ENCODE measurements around the gene TMEM256.

TMEM256 gene

GRCh38 chr17:7407485-7408251 is 3.8 kb upstream of the TMEM256 start, which contains the start of gene NLGN2:
Gene NLGN2 (plus strand): TSS chr17:7407845. CDS start chr17:7408256, 411 bp downstream.
- TF ChIP-seq GATA3 (IDR thresholded peaks at IDR 0.05; ENCODE audit: low read depth, low read length) (no peak), GATA2 (IDR thresholded peaks at IDR 0.05; ENCODE audit: low read depth, low read length) (no peak)

DNA sequence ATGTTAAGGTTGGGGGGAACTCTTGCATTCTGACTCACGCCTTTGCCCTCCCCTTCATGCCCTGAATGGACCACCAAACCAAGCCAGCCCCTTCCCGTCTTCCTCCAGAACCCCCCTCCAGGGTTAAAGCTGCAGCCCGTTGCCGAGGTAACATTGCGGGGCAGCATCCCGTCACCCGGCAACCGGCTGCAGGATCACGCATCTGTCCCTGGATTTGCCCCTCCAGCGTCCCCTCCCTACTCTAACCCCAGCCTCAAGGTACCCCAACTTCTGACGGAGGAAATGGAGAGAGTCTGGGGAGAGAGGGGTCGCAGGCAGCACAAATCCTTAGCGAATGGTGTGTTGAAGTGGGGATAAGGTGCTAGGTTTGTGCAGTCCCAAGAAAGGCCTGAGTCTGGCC is 3.2 kb upstream of the TMEM256 start:
- TF ChIP-seq GATA2 (IDR thresholded peaks at IDR 0.05; ENCODE audit: low read depth, low read length) (no peak), GATA3 (IDR thresholded peaks at IDR 0.05; ENCODE audit: low read depth, low read length) (no peak)

DNA sequence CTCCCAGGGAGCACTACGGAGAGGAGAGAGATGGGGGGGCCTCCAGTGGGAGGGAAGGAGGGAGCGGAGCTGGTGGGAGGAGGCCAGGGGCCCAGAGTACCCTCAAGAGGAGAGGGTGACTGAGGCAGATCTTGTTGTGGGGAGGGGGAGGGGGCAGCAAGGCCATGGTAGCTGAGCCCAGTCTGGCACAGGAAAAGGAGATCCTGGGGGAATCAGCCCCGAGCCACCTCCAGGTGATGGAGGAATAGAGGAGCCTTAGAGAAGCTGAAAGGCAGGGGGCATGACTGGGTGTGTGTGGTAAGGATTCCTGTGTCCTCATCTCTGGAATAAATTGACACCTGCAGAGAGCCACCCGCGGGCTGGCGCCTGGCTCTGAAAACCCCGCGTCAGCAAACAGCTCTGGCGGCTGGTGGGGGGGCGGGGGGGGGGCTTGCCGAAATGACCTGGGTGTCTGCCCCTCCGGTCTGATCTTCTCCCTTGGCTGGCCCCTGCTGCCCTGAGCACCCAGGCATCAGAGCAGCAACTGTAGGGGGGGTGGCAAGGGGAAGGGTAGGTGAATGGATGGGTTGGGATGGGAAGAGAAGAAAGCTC is 2.4 kb upstream of the TMEM256 start:
- no peak for TF ChIP-seq GATA3 (IDR thresholded peaks at IDR 0.05; ENCODE audit: low read depth, low read length)
- TF ChIP-seq GATA2 (IDR thresholded peaks at IDR 0.05; ENCODE audit: low read depth, low read length): no peak

DNA sequence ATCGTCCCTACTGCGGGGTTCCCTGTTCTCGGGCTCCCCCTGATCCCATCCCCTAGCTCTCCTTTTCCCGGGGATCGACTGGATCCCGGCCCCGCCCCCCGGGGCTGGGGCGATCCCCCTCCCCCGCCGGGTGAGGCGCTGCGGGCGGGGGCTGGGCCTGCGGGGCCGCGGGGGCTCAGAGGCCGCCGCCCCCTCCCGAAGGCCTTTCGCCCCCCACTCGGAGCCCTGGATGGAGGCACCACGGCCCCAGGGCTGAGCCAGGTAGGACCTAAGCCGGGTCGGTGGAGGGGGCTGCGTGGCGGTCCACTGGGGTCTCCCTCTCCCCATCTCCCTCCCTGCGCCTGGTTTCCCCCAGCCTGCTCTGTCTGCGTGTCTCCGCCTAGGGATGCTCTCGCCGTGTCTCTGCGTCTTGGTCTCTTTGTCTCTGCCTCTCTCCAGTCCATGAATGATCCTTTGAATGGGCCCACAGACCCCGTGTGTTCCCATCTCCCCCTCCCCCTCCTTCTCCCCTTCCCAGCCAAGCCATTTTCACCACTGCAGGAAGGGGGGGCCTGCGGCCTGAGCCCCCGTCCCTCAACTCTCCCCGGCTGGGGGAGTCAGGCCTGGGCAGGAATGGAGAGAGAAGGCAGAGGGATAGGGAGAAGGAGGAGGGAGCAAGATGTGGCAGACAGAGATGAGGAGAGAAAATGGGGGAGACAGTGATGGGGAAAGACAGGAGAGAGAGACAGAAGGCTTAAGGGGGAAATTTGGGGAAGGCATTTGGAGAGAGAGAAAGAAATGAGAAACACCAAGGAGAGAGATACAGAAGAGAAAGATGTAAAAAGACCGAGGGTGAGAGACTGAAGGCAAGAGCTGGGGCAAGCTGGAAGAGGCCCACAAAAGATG is 1.7 kb upstream of the TMEM256 start:
- TF ChIP-seq GATA2 (IDR thresholded peaks at IDR 0.05; ENCODE audit: low read depth, low read length) (no peak), GATA3 (IDR thresholded peaks at IDR 0.05; ENCODE audit: low read depth, low read length) (no peak)

- TF ChIP-seq GATA2 (IDR thresholded peaks at IDR 0.05; ENCODE audit: low read depth, low read length) (no peak), GATA3 (IDR thresholded peaks at IDR 0.05; ENCODE audit: low read depth, low read length) (no peak)
Measured at GRCh38 chr17:7404737-7405349, 946 bp upstream of the TMEM256 start.

DNA sequence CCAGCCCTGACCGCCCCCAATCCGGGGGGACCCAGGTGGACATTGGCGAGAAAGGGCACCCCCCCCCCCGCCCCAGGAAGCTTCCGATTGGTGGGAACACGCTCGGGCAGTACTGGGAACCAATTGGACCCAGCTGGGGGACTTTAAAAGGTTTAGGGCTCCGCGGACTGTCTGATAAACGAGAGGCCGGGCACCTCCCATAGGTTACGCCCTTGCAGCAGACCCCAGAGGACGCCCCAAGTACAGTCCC is 245 bp downstream of the TMEM256 start:
- TF ChIP-seq GATA2 (IDR thresholded peaks at IDR 0.05; ENCODE audit: low read depth, low read length) (no peak), GATA3 (IDR thresholded peaks at IDR 0.05; ENCODE audit: low read depth, low read length) (no peak)

GRCh38 chr17:7403043-7403726 is 712 bp downstream of the TMEM256 start:
- no peak for TF ChIP-seq GATA2 (IDR thresholded peaks at IDR 0.05; ENCODE audit: low read depth, low read length)
- no peak for TF ChIP-seq GATA3 (IDR thresholded peaks at IDR 0.05; ENCODE audit: low read depth, low read length)

DNA sequence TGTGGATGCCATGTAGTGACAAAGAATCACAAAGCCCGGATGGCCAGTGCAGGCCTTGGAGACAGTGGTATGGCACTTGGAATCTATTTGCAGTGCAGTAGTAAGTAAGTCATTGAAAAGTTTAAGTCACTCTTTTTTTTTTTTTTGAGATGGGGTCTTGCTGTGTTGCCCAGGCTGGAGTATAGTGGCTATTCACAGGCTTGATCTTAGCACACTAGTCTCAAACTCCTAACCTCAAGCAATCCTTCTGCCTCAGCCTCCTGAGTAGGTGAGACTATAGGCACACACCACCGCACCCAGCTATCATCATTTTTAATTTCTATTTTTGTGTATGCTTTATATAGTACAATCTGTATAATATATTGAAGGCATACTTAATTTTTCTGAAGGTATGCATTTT is 5.3 kb downstream of the TMEM256 start:
- TF ChIP-seq GATA2 (IDR thresholded peaks at IDR 0.05; ENCODE audit: low read depth, low read length) (no peak), GATA3 (IDR thresholded peaks at IDR 0.05; ENCODE audit: low read depth, low read length) (no peak)

DNA sequence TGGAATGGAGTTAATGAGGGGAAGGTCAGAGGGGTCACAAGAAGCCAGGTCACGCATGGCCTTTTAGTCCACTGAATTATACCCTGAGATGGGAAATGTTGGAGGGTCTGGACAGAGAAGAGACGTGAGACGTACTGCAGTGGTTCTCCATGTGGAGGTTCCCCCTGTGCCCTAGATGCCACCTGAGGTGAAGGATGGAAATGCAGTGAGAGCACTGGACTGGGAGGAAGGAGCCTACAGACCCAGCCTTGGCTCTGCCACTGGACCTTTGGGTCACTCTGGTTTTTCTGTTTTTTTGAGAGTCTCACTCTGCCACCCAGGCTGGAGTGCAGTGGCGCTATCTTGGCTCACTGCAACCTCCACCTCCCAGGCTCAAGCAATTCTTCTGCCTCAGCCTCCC is 7.8 kb downstream of the TMEM256 start:
- no peak for TF ChIP-seq GATA2 (IDR thresholded peaks at IDR 0.05; ENCODE audit: low read depth, low read length)
- no peak for TF ChIP-seq GATA3 (IDR thresholded peaks at IDR 0.05; ENCODE audit: low read depth, low read length)

DNA sequence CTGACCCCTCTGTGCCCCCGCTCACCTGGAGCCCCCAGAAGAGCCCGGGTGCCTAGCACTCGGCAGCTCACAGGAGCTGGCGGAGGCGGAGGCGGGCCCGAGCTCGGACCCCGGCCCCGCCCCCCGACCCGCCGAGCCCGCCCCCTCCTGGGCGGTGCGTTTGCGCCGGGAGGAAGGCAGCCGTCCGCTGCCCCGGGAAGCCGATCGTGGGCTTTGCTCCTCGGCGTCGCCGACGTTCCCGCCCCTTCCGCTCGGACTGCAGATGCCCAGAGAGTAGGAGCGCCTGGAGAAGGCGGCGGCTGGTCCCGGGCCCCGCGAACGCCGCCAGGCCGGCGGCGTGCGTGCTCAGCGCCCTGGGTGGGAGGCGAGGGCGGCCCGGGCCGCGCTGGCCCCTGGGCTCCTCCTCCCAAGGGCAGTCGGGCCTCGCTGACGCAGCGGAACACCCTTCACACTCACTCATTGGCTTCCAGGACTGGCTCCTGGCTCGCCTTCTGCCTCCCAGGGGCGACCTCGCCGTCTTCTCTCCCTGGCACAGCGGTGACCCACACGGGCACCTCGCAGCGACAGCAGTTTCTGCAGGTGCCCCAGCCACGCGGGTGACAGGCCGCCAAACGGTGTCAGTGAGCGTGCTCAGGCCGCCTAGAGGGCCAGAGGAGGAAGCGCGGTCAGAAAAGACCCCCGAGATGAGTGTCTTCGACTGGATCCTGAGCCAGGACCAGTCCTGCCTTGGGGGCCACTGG is 9.3 kb downstream of the TMEM256 start, which contains the start of gene PLSCR3:
PLSCR3 (minus strand) TSS at position 74 of the 740 bp plus-strand sequence. CDS start 415 bp downstream, outside the sequence.
- TF ChIP-seq GATA2 (IDR thresholded peaks at IDR 0.05; ENCODE audit: low read depth, low read length) (no peak), GATA3 (IDR thresholded peaks at IDR 0.05; ENCODE audit: low read depth, low read length) (no peak)

DNA sequence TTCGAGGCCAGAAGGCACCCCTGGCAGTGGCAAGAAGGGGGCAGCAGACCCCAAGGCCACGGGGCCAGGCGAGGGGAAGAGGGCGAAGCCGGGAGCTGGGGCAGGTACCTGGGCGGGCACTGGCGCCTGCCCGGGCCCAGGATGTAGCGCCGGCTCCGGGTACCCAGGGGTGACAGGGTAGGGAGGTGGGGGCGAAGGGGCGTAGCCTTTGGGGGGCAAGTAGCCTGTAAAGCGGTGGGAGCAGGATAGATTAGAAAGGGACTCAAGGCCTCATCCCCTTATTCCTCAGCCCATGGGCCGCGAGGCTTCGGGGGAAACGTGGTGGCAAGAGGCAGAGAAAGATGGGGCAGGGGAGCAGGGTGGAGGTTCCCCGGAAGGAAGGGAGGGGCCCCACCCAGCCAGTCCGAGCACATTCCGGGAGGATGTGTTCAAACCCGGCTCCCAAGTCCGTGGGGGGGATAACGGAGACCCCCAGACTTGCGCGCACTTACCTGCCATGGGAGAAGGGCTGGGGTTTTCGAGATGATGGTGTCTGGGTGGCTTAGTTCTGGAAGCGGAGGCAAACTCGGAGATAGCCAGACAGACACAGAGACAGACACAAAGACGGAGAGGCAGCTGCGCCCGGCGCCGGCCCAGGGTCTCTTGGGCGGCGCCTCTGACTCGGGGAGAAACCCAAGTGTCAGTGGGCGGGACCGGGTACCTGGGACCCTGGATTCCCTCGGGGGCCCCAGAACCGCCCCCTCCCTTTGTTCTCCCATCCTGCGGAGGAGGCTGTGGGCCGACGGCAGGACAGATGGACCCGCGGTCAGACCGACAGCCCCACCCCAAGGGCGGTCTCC is 10.1 kb downstream of the TMEM256 start:
- TF ChIP-seq GATA3 (IDR thresholded peaks at IDR 0.05; ENCODE audit: low read depth, low read length): no peak
- no peak for TF ChIP-seq GATA2 (IDR thresholded peaks at IDR 0.05; ENCODE audit: low read depth, low read length)

Data from SH-SY5Y (cell line).